HL-60 (cell line): Measurements from ENCODE around the gene FFAR2.

Experiments used
- CTCF ChIP-seq: IDR thresholded peaks from one replicate; pipeline ENCODE4 v1.5.1; 2011; ENCODE audit warnings: low read length, control low read depth, inconsistent platforms; ENCODE audit not compliant: insufficient read depth
- POLR2AphosphoS5 ChIP-seq: IDR thresholded peaks from 2 replicates; pipeline ENCODE4 v1.6.1; 2012; ENCODE audit warnings: low read depth

- TF ChIP-seq POLR2AphosphoS5 (no peak), CTCF (no peak)
Measured at GRCh38 chr19:35410487-35410886, 37.6 kb upstream of the FFAR2 start.
